ENCODE measurements around the gene JMY.

DNA sequence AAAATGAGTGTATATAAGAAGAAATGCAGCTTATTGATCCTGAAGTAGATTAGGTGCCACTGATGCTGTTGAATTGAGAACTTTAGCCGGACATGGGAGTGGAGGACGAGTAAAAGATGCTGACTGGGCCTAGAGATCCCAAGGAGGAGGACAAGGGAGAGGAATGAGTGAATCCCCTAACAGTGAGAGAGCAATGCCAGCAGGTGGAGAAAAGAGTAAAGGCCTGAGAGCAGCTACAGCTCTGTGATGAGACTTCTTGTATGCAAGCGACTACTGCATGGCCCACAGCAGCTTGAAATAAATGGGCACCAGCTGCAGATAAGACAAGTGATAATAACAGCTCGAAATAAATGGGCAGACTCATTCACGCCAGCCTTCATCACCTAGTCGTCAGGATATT, 44.5 kb upstream of the JMY start:
- no peak for TF ChIP-seq MXI1 (IDR thresholded peaks at IDR 0.05; ENCODE audit: low read depth, low read length)
- TF ChIP-seq TCF12 (IDR thresholded peaks at IDR 0.05) = no peak
- TF ChIP-seq, protein P1, sequence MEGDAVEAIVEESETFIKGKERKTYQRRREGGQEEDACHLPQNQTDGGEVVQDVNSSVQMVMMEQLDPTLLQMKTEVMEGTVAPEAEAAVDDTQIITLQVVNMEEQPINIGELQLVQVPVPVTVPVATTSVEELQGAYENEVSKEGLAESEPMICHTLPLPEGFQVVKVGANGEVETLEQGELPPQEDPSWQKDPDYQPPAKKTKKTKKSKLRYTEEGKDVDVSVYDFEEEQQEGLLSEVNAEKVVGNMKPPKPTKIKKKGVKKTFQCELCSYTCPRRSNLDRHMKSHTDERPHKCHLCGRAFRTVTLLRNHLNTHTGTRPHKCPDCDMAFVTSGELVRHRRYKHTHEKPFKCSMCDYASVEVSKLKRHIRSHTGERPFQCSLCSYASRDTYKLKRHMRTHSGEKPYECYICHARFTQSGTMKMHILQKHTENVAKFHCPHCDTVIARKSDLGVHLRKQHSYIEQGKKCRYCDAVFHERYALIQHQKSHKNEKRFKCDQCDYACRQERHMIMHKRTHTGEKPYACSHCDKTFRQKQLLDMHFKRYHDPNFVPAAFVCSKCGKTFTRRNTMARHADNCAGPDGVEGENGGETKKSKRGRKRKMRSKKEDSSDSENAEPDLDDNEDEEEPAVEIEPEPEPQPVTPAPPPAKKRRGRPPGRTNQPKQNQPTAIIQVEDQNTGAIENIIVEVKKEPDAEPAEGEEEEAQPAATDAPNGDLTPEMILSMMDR (IDR thresholded peaks at IDR 0.05) = no peak
- TF ChIP-seq GABPA (IDR thresholded peaks at IDR 0.05; ENCODE audit: low read depth) = no peak
